ENCODE measurements around the gene SRBD1.

DNA sequence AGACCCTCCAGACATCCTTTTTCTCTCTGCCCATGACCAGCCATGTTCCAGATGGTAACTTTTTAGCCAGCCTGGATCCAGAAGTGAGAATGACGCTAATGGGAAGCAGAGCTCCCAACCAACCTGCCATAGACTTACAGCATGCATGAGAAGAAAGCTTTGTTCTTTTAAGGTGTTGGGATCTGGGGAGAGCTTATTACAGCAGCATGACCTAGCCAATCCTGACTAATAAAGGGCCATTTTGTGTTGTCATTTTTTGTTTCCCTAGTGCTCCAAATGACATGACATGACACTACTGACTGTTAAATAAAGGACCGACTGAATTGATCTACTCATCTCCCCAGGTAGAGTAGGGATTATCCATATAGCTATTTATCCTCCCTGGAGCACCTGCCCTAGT, 35.2 kb upstream of the SRBD1 start:
- TF ChIP-seq GATA3 (IDR thresholded peaks at IDR 0.05; ENCODE audit: low read depth, low read length) (no peak), GATA2 (IDR thresholded peaks at IDR 0.05; ENCODE audit: low read depth, low read length) (no peak)
